NCI-H748 (cell line): ENCODE data around the gene OR8B4.
"Not testable (repeated sequence)": the region's sequence is repeated elsewhere in the genome, so short reads cannot be mapped to it uniquely, and the experiment has no call there.

Source experiments
- DNase-seq: peaks from one replicate; lab custom pipeline; 2025; ENCODE audit not compliant: unreplicated experiment; lab: John Stamatoyannopoulos, UW

OR8B4 gene

GRCh38 chr11:124424384-124424921 lies at the start of gene OR8B4:
OR8B4 (minus strand) TSS chr11:124424871; CDS start chr11:124424871, 0 bp downstream.
- no peak for DNase-seq

- no peak for DNase-seq
These were observed 49.4 kb upstream of the OR8B4 start for GRCh38 chr11:124474079-124474478.

GRCh38 chr11:124473476-124473875 lies 48.8 kb upstream of the OR8B4 start:
- DNase-seq, result no peak

GRCh38 chr11:124470561-124471227 lies 46.0 kb upstream of the OR8B4 start:
- DNase-seq, result no peak

GRCh38 chr11:124467381-124467927 lies 42.8 kb upstream of the OR8B4 start:
- DNase-seq, result no peak

GRCh38 chr11:124465368-124465767 lies 40.7 kb upstream of the OR8B4 start:
- no peak for DNase-seq

- no peak for DNase-seq
These were observed 39.3 kb upstream of the OR8B4 start for GRCh38 chr11:124463990-124464389.

- no peak for DNase-seq
These were observed 38.7 kb upstream of the OR8B4 start for GRCh38 chr11:124463324-124463723.

- no peak for DNase-seq
These were observed 35.8 kb upstream of the OR8B4 start for GRCh38 chr11:124460459-124460858.

GRCh38 chr11:124459379-124459778 lies 34.7 kb upstream of the OR8B4 start:
- not testable (repeated sequence) for DNase-seq

- no peak for DNase-seq
These were observed 29.9 kb upstream of the OR8B4 start for GRCh38 chr11:124454552-124454951.

GRCh38 chr11:124446916-124447315 lies 22.2 kb upstream of the OR8B4 start:
- no peak for DNase-seq

- no peak for DNase-seq
These were observed 21.0 kb upstream of the OR8B4 start, which contains the start of gene OR8B8 for GRCh38 chr11:124445646-124446150. OR8B8 (minus strand) TSS chr11:124445696; CDS start chr11:124441085, 4,611 bp downstream.

GRCh38 chr11:124442847-124443246 lies 18.2 kb upstream of the OR8B4 start:
- no peak for DNase-seq

GRCh38 chr11:124442442-124442841 lies 17.8 kb upstream of the OR8B4 start:
- DNase-seq, result no peak

GRCh38 chr11:124441519-124441918 lies 16.8 kb upstream of the OR8B4 start:
- no peak for DNase-seq

GRCh38 chr11:124441081-124441480 lies 16.4 kb upstream of the OR8B4 start:
- no peak for DNase-seq

- no peak for DNase-seq
These were observed 15.9 kb upstream of the OR8B4 start for GRCh38 chr11:124440608-124441007.

GRCh38 chr11:124434699-124435098 lies 10.0 kb upstream of the OR8B4 start:
- no peak for DNase-seq

GRCh38 chr11:124429599-124429998 lies 4.9 kb upstream of the OR8B4 start:
- no peak for DNase-seq

- no peak for DNase-seq
These were observed 3.6 kb downstream of the OR8B4 start for GRCh38 chr11:124421043-124421442.

GRCh38 chr11:124415356-124415923 lies 9.2 kb downstream of the OR8B4 start:
- peak; percentile 36 for DNase-seq
